SU-DHL-6 (cell line): ENCODE data around the gene OGG1.

Source experiments
- H2AFZ ChIP-seq: fragments of 200-600 bp; sonication (generic); 2 replicates; pipeline ENCODE4 v1.6.1; 2014; ENCODE audit warnings: low read depth, mild to moderate bottlenecking, moderate library complexity, mixed read lengths, antibody characterized with exemption, low read length; ENCODE audit not compliant: severe bottlenecking
- H3F3A ChIP-seq: fragments of 200-600 bp; shearing (Covaris generic); 2 replicates; pipeline ENCODE4 v1.6.0; 2016; ENCODE audit warnings: antibody characterized with exemption, mild to moderate bottlenecking; ENCODE audit not compliant: insufficient read depth
- H3K27ac ChIP-seq: fragments of 200-600 bp; sonication (generic); 2 replicates; pipeline ENCODE4 v1.5.1; 2016; ENCODE audit warnings: low read depth, mild to moderate bottlenecking, low read length, moderate library complexity, mixed read lengths
- H3K27me3 ChIP-seq: fragments of 200-600 bp; sonication (generic), shearing (Covaris generic); 2 replicates; pipeline ENCODE4 v1.6.0; 2014; ENCODE audit warnings: mild to moderate bottlenecking, low read length
- H3K36me3 ChIP-seq: fragments of 200-600 bp; sonication (generic); 2 replicates; pipeline ENCODE4 v1.6.1; 2014; ENCODE audit warnings: mild to moderate bottlenecking, low read length, mixed read lengths
- H3K4me2 ChIP-seq: fragments of 300-600, 200-600 bp; shearing (Covaris generic), sonication (generic); 2 replicates; pipeline ENCODE4 v1.6.0; 2014; ENCODE audit warnings: low read length, low read depth, mild to moderate bottlenecking; ENCODE audit not compliant: poor library complexity, severe bottlenecking
- H3K4me3 ChIP-seq: fragments of 200-600 bp; sonication (generic); 2 replicates; pipeline ENCODE4 v1.5.1; 2014; ENCODE audit warnings: antibody characterized with exemption, low read length, mild to moderate bottlenecking, mixed read lengths; ENCODE audit not compliant: insufficient read depth, poor library complexity, severe bottlenecking
- H3K79me2 ChIP-seq: fragments of 200-600 bp; sonication (generic); 2 replicates; pipeline ENCODE4 v1.6.1; 2014; ENCODE audit warnings: mild to moderate bottlenecking, low read length, moderate library complexity; ENCODE audit not compliant: insufficient read depth
- H3K9ac ChIP-seq: fragments of 200-600 bp; sonication (generic); 2 replicates; pipeline ENCODE4 v1.7.0; 2014; ENCODE audit warnings: mild to moderate bottlenecking, low read length
- H3K9me2 ChIP-seq: fragments of 200-600 bp; sonication (generic); replicated peaks from 2 replicates; pipeline ENCODE4 v1.6.1; 2014; ENCODE audit warnings: low read length; ENCODE audit not compliant: insufficient read depth
- H3K9me3 ChIP-seq: fragments of 200-600 bp; sonication (generic); 2 replicates; pipeline ENCODE4 v1.6.1; 2014; ENCODE audit warnings: low read length, mixed read lengths; ENCODE audit not compliant: insufficient read depth
- H4K20me1 ChIP-seq: fragments of 200-600 bp; sonication (generic); 2 replicates; pipeline ENCODE4 v1.6.1; 2014; ENCODE audit warnings: low read depth, mild to moderate bottlenecking, antibody characterized with exemption, low read length, moderate library complexity, mixed read lengths
- CTCF ChIP-seq: fragments of 200-600 bp; sonication (generic); IDR thresholded peaks from one replicate; pipeline ENCODE4 v1.5.1; 2017; ENCODE audit warnings: antibody characterized with exemption, mild to moderate bottlenecking, low read length, moderate library complexity; ENCODE audit not compliant: insufficient read depth, poor library complexity, severe bottlenecking
- EZH2phosphoT487 ChIP-seq: fragments of 200-600 bp; sonication (generic), shearing (Covaris generic); conservative IDR thresholded peaks from 2 replicates; pipeline ENCODE4 v1.6.1; 2018; ENCODE audit warnings: mild to moderate bottlenecking, antibody characterized with exemption, low read length, moderate library complexity, mixed read lengths

OGG1 gene

GRCh38 chr3:9736831-9737230, 12.9 kb upstream of the OGG1 start:
- Histone ChIP-seq H3K27ac (no peak overlapping the region), H4K20me1 (no peaks in the 10 kb centered on the region; the same call in 1 of the 2 replicates), H3K4me3 (no peak overlapping the region), H3K27me3 (no peaks in the 10 kb centered on the region), H2AFZ (no peak overlapping the region), H3K9me2 (no peaks in the 10 kb centered on the region), H3F3A (no peaks in the 10 kb centered on the region), H3K9ac (no peak overlapping the region), H3K9me3 (no peaks in the 10 kb centered on the region), H3K4me2 (no peak overlapping the region), H3K36me3 (0 out of 2 replicates have a peak, but pooled peaks cover 6% of the 10 kb centered on the region), H3K79me2 (peaks cover 32% of the 10 kb centered on the region)
- no peak for TF ChIP-seq CTCF
- no peak for TF ChIP-seq EZH2phosphoT487

GRCh38 chr3:9739181-9739580, 10.6 kb upstream of the OGG1 start:
- TF ChIP-seq CTCF (no peak), EZH2phosphoT487 (no peak)
- Histone ChIP-seq H3K79me2 (peaks cover 8% of the 10 kb centered on the region; the same call in 1 of the 2 replicates), H3K27ac (no peak overlapping the region), H3K9me2 (no peaks in the 10 kb centered on the region), H4K20me1 (no peaks in the 10 kb centered on the region), H3K9ac (no peak overlapping the region), H3K4me3 (no peak overlapping the region), H2AFZ (no peak overlapping the region), H3K36me3 (0 out of 2 replicates have a peak, but pooled peaks cover 6% of the 10 kb centered on the region), H3K9me3 (no peaks in the 10 kb centered on the region), H3F3A (no peaks in the 10 kb centered on the region), H3K27me3 (no peaks in the 10 kb centered on the region), H3K4me2 (no peak overlapping the region)

- Histone ChIP-seq H2AFZ (no peak overlapping the region), H4K20me1 (no peaks in the 10 kb centered on the region), H3K9me2 (no peaks in the 10 kb centered on the region), H3K9me3 (no peaks in the 10 kb centered on the region), H3K79me2 (no peaks in the 10 kb centered on the region), H3K4me3 (no peak overlapping the region), H3K36me3 (0 out of 2 replicates have a peak, but pooled peaks cover under 1% of the 10 kb centered on the region), H3K9ac (no peak overlapping the region), H3K27me3 (no peaks in the 10 kb centered on the region), H3K27ac (no peak overlapping the region), H3K4me2 (no peak overlapping the region), H3F3A (no peaks in the 10 kb centered on the region)
- no peak for TF ChIP-seq EZH2phosphoT487
- no peak for TF ChIP-seq CTCF
These were observed 7.2 kb upstream of the OGG1 start for GRCh38 chr3:9742560-9742959.

- TF ChIP-seq CTCF, result no peak
- no peak for TF ChIP-seq EZH2phosphoT487
These were observed 6.2 kb upstream of the OGG1 start for GRCh38 chr3:9743548-9743947.

More at GRCh38 chr3:9743548-9743947, 6.2 kb upstream of the OGG1 start:
- Histone ChIP-seq H4K20me1 (no peaks in the 10 kb centered on the region), H3K36me3 (no peaks in the 10 kb centered on the region), H3K27ac (no peak overlapping the region), H3K9me3 (no peaks in the 10 kb centered on the region), H3F3A (no peaks in the 10 kb centered on the region), H3K79me2 (no peaks in the 10 kb centered on the region), H3K4me3 (no peak overlapping the region), H3K4me2 (no peak overlapping the region), H2AFZ (no peak overlapping the region), H3K27me3 (no peaks in the 10 kb centered on the region), H3K9ac (no peak overlapping the region), H3K9me2 (no peaks in the 10 kb centered on the region)
